ENCODE results near the gene FAM83E.
"Not testable (repeated sequence)": the region's sequence is repeated elsewhere in the genome, so short reads cannot be mapped to it uniquely, and the experiment has no call there.

The FAM83E gene

GRCh38 chr19:48614436-48615230 is at the start of gene FAM83E:
FAM83E (minus strand) TSS chr19:48615076; CDS start chr19:48613372, 1,704 bp downstream.
- no peak for DNase-seq

- DNase-seq: no peak
These were observed 49.6 kb upstream of the FAM83E start for GRCh38 chr19:48664476-48664875.

- no peak for DNase-seq
These were observed 48.8 kb upstream of the FAM83E start for GRCh38 chr19:48663667-48664066.

GRCh38 chr19:48661711-48662090 is 46.8 kb upstream of the FAM83E start:
- no peak for DNase-seq

- peak; percentile 91 for DNase-seq
These were observed 46.2 kb upstream of the FAM83E start for GRCh38 chr19:48660852-48661710.

- no peak for DNase-seq
These were observed 44.9 kb upstream of the FAM83E start for GRCh38 chr19:48659768-48660167.

GRCh38 chr19:48658483-48658882 is 43.6 kb upstream of the FAM83E start:
- DNase-seq: no peak

GRCh38 chr19:48657828-48658227 is 43.0 kb upstream of the FAM83E start:
- DNase-seq: not testable (repeated sequence)

GRCh38 chr19:48656840-48657474 is 42.1 kb upstream of the FAM83E start:
- no peak for DNase-seq

- no peak for DNase-seq
These were observed 39.6 kb upstream of the FAM83E start for GRCh38 chr19:48654299-48655059.

GRCh38 chr19:48651683-48652048 is 36.8 kb upstream of the FAM83E start:
- no peak for DNase-seq

- no peak for DNase-seq
These were observed 36.3 kb upstream of the FAM83E start for GRCh38 chr19:48650974-48651682.

- no peak for DNase-seq
These were observed 33.3 kb upstream of the FAM83E start for GRCh38 chr19:48648134-48648533.

- peak; percentile 68 for DNase-seq
These were observed 31.9 kb upstream of the FAM83E start for GRCh38 chr19:48646722-48647216.

GRCh38 chr19:48646001-48646721 is 31.3 kb upstream of the FAM83E start, which contains the start of gene CA11:
CA11 (minus strand) TSS chr19:48646187; CDS start chr19:48645632, 555 bp downstream.
- no peak for DNase-seq

GRCh38 chr19:48645620-48646000 is 30.7 kb upstream of the FAM83E start:
- DNase-seq: no peak

- DNase-seq: no peak
These were observed 30.2 kb upstream of the FAM83E start for GRCh38 chr19:48644839-48645619.

GRCh38 chr19:48644355-48644754 is 29.5 kb upstream of the FAM83E start:
- no peak for DNase-seq

- DNase-seq: no peak
These were observed 28.0 kb upstream of the FAM83E start for GRCh38 chr19:48642862-48643261.

- DNase-seq: no peak
These were observed 27.0 kb upstream of the FAM83E start for GRCh38 chr19:48641850-48642249.
